HepG2 (cell line): Measurements from ENCODE around the gene TBC1D4. TPM values are rescaled to one million over a fixed set of nuclear protein-coding genes. Genes with fewer than 3 reads are reported as not detected.

Experiments used
- GABPB1 ChIP-seq: IDR thresholded peaks from 2 replicates; pipeline ENCODE4 v1.6.1; 2016; ENCODE audit warnings: mild to moderate bottlenecking, missing genetic modification reagents, moderate library complexity, missing compliant biosample characterization
- GATAD1 ChIP-seq: IDR thresholded peaks from 2 replicates; pipeline ENCODE4 v1.6.1; 2016; ENCODE audit warnings: missing genetic modification reagents, missing compliant biosample characterization
- LCORL ChIP-seq, 2 experiments: fragments of 450-650 bp in 1 of 2; sonication (generic) in 1 of 2; formaldehyde crosslinking in 1 of 2; IDR thresholded peaks; 2 replicates each; pipeline versions ENCODE4 v1.5.0 to v1.6.1; 2017 to 2020; ENCODE audit warnings: antibody characterized with exemption in 1 of 2, missing genetic modification reagents in 1 of 2
- POLR2AphosphoS5 ChIP-seq: IDR thresholded peaks from 2 replicates; pipeline ENCODE4 v1.6.1; 2012; ENCODE audit warnings: low read depth, low read length
- RARA ChIP-seq: IDR thresholded peaks from 2 replicates; pipeline ENCODE4 v1.6.1; 2016; ENCODE audit warnings: missing genetic modification reagents, missing compliant biosample characterization
- SALL1 ChIP-seq: sonication (generic); formaldehyde crosslinking; IDR thresholded peaks from 2 replicates; pipeline ENCODE4 v1.8.0; 2022; ENCODE audit warnings: mild to moderate bottlenecking, missing genetic modification reagents
- YY1 ChIP-seq: IDR thresholded peaks from 2 replicates; pipeline ENCODE4 v1.6.1; 2011; ENCODE audit warnings: low read length, low read depth, moderate library complexity, mild to moderate bottlenecking; ENCODE audit not compliant: insufficient read depth, insufficient replicate concordance
- ZNF317 ChIP-seq: sonication (generic); formaldehyde crosslinking; IDR thresholded peaks from 2 replicates; pipeline ENCODE4 v1.5.0; 2020; ENCODE audit warnings: mild to moderate bottlenecking, missing genetic modification reagents
- ZNF788 ChIP-seq: sonication (generic); formaldehyde crosslinking; IDR thresholded peaks from 2 replicates; pipeline ENCODE4 v1.5.0; 2020; ENCODE audit warnings: mild to moderate bottlenecking, missing genetic modification reagents, borderline replicate concordance
- ZNF790 ChIP-seq: sonication (generic); formaldehyde crosslinking; IDR thresholded peaks from 2 replicates; pipeline ENCODE4 v1.8.0; 2022; ENCODE audit warnings: missing genetic modification reagents, mild to moderate bottlenecking, borderline replicate concordance
- polyA plus RNA-seq, 8 experiments: library from polyadenylated mRNA; depleted of rRNA in 3 of 8; stranded (reverse) in 7 of 8; unstranded in 1 of 8; fragments of >200 nt; fragmentation: Illumina TruSeq in 4 of 8; extraction: Trizol in 4 of 8; gene quantifications; 2 replicates each; pipeline versions ENCODE4 v1.2.1 to v1.2.3, GENCODE V29; 2011 to 2016; ENCODE audit warnings: low read depth in 4 of 8, missing spikeins in 1 of 8, mixed read lengths in 1 of 8; ENCODE audit not compliant: insufficient read depth in 1 of 8
- total RNA-seq, 5 experiments: library from RNA; depleted of rRNA; stranded (reverse); fragments of >200 nt; fragmentation: Illumina TruSeq; extraction: Trizol; gene quantifications; 2 replicates each; pipeline ENCODE4 v1.2.3, GENCODE V29; 2016; ENCODE audit warnings: low read depth in 1 of 5
- TF ChIP-seq, protein P1 (sequence below): sonication (generic); formaldehyde crosslinking; IDR thresholded peaks from 2 replicates; pipeline ENCODE4 v1.5.1; 2020; ENCODE audit warnings: missing genetic modification reagents, mild to moderate bottlenecking, borderline replicate concordance
- TF ChIP-seq, protein P2 (sequence below): sonication (generic); formaldehyde crosslinking; IDR thresholded peaks from 2 replicates; pipeline ENCODE4 v1.4.0; 2020; ENCODE audit warnings: mild to moderate bottlenecking, missing genetic modification reagents, borderline replicate concordance
- TF ChIP-seq, protein P3 (sequence below): sonication (generic); formaldehyde crosslinking; IDR thresholded peaks from 2 replicates; pipeline ENCODE4 v1.4.0; 2020; ENCODE audit warnings: missing genetic modification reagents

Gene TBC1D4
- total and polyA plus RNA-seq, 2 of the 13 experiments (the other 11 are each of a cell fraction or from before 2014, with no cell fraction given), result 35.9 to 64.4 TPM

- TF ChIP-seq, protein P1, sequence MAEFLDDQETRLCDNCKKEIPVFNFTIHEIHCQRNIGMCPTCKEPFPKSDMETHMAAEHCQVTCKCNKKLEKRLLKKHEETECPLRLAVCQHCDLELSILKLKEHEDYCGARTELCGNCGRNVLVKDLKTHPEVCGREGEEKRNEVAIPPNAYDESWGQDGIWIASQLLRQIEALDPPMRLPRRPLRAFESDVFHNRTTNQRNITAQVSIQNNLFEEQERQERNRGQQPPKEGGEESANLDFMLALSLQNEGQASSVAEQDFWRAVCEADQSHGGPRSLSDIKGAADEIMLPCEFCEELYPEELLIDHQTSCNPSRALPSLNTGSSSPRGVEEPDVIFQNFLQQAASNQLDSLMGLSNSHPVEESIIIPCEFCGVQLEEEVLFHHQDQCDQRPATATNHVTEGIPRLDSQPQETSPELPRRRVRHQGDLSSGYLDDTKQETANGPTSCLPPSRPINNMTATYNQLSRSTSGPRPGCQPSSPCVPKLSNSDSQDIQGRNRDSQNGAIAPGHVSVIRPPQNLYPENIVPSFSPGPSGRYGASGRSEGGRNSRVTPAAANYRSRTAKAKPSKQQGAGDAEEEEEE (CRISPR knock-in tag), result no peak
- TF ChIP-seq, protein P2, sequence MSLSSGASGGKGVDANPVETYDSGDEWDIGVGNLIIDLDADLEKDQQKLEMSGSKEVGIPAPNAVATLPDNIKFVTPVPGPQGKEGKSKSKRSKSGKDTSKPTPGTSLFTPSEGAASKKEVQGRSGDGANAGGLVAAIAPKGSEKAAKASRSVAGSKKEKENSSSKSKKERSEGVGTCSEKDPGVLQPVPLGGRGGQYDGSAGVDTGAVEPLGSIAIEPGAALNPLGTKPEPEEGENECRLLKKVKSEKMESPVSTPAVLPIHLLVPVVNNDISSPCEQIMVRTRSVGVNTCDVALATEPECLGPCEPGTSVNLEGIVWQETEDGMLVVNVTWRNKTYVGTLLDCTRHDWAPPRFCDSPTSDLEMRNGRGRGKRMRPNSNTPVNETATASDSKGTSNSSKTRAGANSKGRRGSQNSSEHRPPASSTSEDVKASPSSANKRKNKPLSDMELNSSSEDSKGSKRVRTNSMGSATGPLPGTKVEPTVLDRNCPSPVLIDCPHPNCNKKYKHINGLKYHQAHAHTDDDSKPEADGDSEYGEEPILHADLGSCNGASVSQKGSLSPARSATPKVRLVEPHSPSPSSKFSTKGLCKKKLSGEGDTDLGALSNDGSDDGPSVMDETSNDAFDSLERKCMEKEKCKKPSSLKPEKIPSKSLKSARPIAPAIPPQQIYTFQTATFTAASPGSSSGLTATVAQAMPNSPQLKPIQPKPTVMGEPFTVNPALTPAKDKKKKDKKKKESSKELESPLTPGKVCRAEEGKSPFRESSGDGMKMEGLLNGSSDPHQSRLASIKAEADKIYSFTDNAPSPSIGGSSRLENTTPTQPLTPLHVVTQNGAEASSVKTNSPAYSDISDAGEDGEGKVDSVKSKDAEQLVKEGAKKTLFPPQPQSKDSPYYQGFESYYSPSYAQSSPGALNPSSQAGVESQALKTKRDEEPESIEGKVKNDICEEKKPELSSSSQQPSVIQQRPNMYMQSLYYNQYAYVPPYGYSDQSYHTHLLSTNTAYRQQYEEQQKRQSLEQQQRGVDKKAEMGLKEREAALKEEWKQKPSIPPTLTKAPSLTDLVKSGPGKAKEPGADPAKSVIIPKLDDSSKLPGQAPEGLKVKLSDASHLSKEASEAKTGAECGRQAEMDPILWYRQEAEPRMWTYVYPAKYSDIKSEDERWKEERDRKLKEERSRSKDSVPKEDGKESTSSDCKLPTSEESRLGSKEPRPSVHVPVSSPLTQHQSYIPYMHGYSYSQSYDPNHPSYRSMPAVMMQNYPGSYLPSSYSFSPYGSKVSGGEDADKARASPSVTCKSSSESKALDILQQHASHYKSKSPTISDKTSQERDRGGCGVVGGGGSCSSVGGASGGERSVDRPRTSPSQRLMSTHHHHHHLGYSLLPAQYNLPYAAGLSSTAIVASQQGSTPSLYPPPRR, result peak; percentile 45; the same call in 1 of the 2 replicates
- TF ChIP-seq GABPB1 (CRISPR knock-in tag) (peak; percentile 28; the same call in 1 of the 2 replicates), YY1 (peak; percentile 35), LCORL (IDR thresholded peaks at IDR 0.05) (no peak), LCORL (CRISPR knock-in tag; IDR thresholded peaks at IDR 0.05) (peak; percentile 20; the same call in 1 of the 2 replicates), RARA (CRISPR knock-in tag) (no peak), ZNF317 (CRISPR knock-in tag) (peak; percentile 58; the same call in 1 of the 2 replicates), SALL1 (peak; percentile 57), ZNF788 (0 out of 2 replicates have a peak, but pooled peaks have one; percentile 22), GATAD1 (CRISPR knock-in tag) (0 out of 2 replicates have a peak, but pooled peaks have one; percentile 25), ZNF790 (CRISPR knock-in tag) (no peak), POLR2AphosphoS5 (peak; percentile 48)
- TF ChIP-seq, protein P3, sequence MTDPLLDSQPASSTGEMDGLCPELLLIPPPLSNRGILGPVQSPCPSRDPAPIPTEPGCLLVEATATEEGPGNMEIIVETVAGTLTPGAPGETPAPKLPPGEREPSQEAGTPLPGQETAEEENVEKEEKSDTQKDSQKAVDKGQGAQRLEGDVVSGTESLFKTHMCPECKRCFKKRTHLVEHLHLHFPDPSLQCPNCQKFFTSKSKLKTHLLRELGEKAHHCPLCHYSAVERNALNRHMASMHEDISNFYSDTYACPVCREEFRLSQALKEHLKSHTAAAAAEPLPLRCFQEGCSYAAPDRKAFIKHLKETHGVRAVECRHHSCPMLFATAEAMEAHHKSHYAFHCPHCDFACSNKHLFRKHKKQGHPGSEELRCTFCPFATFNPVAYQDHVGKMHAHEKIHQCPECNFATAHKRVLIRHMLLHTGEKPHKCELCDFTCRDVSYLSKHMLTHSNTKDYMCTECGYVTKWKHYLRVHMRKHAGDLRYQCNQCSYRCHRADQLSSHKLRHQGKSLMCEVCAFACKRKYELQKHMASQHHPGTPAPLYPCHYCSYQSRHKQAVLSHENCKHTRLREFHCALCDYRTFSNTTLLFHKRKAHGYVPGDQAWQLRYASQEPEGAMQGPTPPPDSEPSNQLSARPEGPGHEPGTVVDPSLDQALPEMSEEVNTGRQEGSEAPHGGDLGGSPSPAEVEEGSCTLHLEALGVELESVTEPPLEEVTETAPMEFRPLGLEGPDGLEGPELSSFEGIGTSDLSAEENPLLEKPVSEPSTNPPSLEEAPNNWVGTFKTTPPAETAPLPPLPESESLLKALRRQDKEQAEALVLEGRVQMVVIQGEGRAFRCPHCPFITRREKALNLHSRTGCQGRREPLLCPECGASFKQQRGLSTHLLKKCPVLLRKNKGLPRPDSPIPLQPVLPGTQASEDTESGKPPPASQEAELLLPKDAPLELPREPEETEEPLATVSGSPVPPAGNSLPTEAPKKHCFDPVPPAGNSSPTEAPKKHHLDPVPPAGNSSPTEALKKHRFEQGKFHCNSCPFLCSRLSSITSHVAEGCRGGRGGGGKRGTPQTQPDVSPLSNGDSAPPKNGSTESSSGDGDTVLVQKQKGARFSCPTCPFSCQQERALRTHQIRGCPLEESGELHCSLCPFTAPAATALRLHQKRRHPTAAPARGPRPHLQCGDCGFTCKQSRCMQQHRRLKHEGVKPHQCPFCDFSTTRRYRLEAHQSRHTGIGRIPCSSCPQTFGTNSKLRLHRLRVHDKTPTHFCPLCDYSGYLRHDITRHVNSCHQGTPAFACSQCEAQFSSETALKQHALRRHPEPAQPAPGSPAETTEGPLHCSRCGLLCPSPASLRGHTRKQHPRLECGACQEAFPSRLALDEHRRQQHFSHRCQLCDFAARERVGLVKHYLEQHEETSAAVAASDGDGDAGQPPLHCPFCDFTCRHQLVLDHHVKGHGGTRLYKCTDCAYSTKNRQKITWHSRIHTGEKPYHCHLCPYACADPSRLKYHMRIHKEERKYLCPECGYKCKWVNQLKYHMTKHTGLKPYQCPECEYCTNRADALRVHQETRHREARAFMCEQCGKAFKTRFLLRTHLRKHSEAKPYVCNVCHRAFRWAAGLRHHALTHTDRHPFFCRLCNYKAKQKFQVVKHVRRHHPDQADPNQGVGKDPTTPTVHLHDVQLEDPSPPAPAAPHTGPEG (CRISPR knock-in tag), result no peak
These were observed 1.2 kb downstream of the TBC1D4 start (continued) for GRCh38 chr13:75480671-75481175.
